ENCODE results near the gene CPEB3. TPM values are rescaled to one million over a fixed set of nuclear protein-coding genes. Genes with fewer than 3 reads are reported as not detected.

Gene CPEB3
- total and polyA plus RNA-seq, 3 donors from 2014 or later, result 19.4 to 32.4 (median 23.5) TPM

- no peaks in the 10 kb centered on the region for H3K9me3 ChIP-seq
- H3K36me3 ChIP-seq (ENCODE audit: low read depth, missing control alignments), result no peaks in the 10 kb centered on the region
- no peaks in the 10 kb centered on the region for H3K4me1 ChIP-seq
- no peaks in the 10 kb centered on the region for H3K27me3 ChIP-seq
- DNase-seq, result no peak
- 85 to 87% methylated on average over 2 of the region's 2 CpGs for WGBS, 2 donors
- intact Hi-C loops (cut with DNase I; ENCODE audit: low total_unique reads), result no loop called here
- TF ChIP-seq POLR2A (IDR thresholded peaks at IDR 0.05) (no peak), CTCF (IDR thresholded peaks at IDR 0.05) (no peak)
- H3K4me3 ChIP-seq, result no peak overlapping the region
- H3K27ac ChIP-seq, result no peak overlapping the region
These were observed 279.2 kb downstream of the CPEB3 start for GRCh38 chr10:92011560-92012214.

GRCh38 chr10:92010047-92010735, 280.7 kb downstream of the CPEB3 start:
- Histone ChIP-seq H3K9me3 (no peaks in the 10 kb centered on the region), H3K27ac (no peak overlapping the region), H3K4me3 (no peak overlapping the region), H3K4me1 (no peaks in the 10 kb centered on the region), H3K27me3 (no peaks in the 10 kb centered on the region), H3K36me3 (ENCODE audit: low read depth, missing control alignments) (no peaks in the 10 kb centered on the region)
- intact Hi-C loops (cut with DNase I; ENCODE audit: low total_unique reads), result no loop called here
- no peak for DNase-seq
- no peak for TF ChIP-seq POLR2A (IDR thresholded peaks at IDR 0.05)
- no peak for TF ChIP-seq CTCF (IDR thresholded peaks at IDR 0.05)

GRCh38 chr10:92009445-92009844, 281.4 kb downstream of the CPEB3 start:
- DNase-seq, result no peak
- no peaks in the 10 kb centered on the region for H3K9me3 ChIP-seq
- TF ChIP-seq POLR2A (IDR thresholded peaks at IDR 0.05), result no peak
- no peak for TF ChIP-seq CTCF (IDR thresholded peaks at IDR 0.05)
- no peak overlapping the region for H3K4me3 ChIP-seq
- H3K27ac ChIP-seq, result no peak overlapping the region
- WGBS, 2 donors, result 96 to 97% methylated on average over 1 of the region's 1 CpG
- no peaks in the 10 kb centered on the region for H3K4me1 ChIP-seq
- intact Hi-C loops (cut with DNase I; ENCODE audit: low total_unique reads), result no loop called here
- no peaks in the 10 kb centered on the region for H3K36me3 ChIP-seq (ENCODE audit: low read depth, missing control alignments)
- no peaks in the 10 kb centered on the region for H3K27me3 ChIP-seq

- Histone ChIP-seq H3K4me3 (no peak overlapping the region), H3K27me3 (no peaks in the 10 kb centered on the region), H3K4me1 (no peaks in the 10 kb centered on the region), H3K36me3 (ENCODE audit: low read depth, missing control alignments) (no peaks in the 10 kb centered on the region), H3K27ac (no peak overlapping the region), H3K9me3 (no peaks in the 10 kb centered on the region)
- TF ChIP-seq CTCF (IDR thresholded peaks at IDR 0.05), result no peak
- TF ChIP-seq POLR2A (IDR thresholded peaks at IDR 0.05), result no peak
- intact Hi-C loops (cut with DNase I; ENCODE audit: low total_unique reads), result no loop called here
- DNase-seq, result no peak
- WGBS, 2 donors, result 95 to 96% methylated on average over 1 of the region's 1 CpG
These were observed 284.9 kb downstream of the CPEB3 start for GRCh38 chr10:92005978-92006377.

- intact Hi-C loops (cut with DNase I; ENCODE audit: low total_unique reads), result no loop called here
- Histone ChIP-seq H3K27me3 (no peaks in the 10 kb centered on the region), H3K27ac (no peak overlapping the region), H3K4me1 (no peaks in the 10 kb centered on the region), H3K4me3 (no peak overlapping the region), H3K9me3 (no peaks in the 10 kb centered on the region), H3K36me3 (ENCODE audit: low read depth, missing control alignments) (no peaks in the 10 kb centered on the region)
- DNase-seq, result no peak
- WGBS, 2 donors, result 88 to 90% methylated on average over 2 of the region's 2 CpGs
- TF ChIP-seq CTCF (IDR thresholded peaks at IDR 0.05), result no peak
- no peak for TF ChIP-seq POLR2A (IDR thresholded peaks at IDR 0.05)
These were observed 287.6 kb downstream of the CPEB3 start for GRCh38 chr10:92003258-92003657.

All from testis (tissue), 3 donors.